GM12878 (cell line): ENCODE results near the gene PREX1. TPM values are rescaled to one million over a fixed set of nuclear protein-coding genes. Genes with fewer than 3 reads are reported as not detected.

Experiments
- ATAC-seq: fragments of 200-7000 bp; cut with Tn5 transposase; 3 replicates; pipeline ENCODE4 v1.9.1; 2020; ENCODE audit warnings: mild to moderate bottlenecking, moderate library complexity
- BruUV-seq: library from RNA; stranded (reverse); fragments of 400-500 nt; replicated peaks from 2 replicates; lab custom pipeline; 2021; lab: Mats Ljungman, UMichigan
- CTCF ChIA-PET: fragments of 300-600 bp; sonication (Branson Sonifier 250); formaldehyde crosslinking; extraction: SDS; loops from one replicate; lab custom pipeline; 2021; ENCODE audit warnings: inconsistent platforms; lab: Yijun Ruan, JAX
- POLR2A ChIA-PET: fragments of 350-600 bp; formaldehyde crosslinking; extraction: SDS; loops from one replicate; lab custom pipeline; 2021; ENCODE audit warnings: inconsistent platforms; lab: Charles Lee
- RAD21 ChIA-PET: fragments of 300-600 bp; sonication (Branson Sonifier 250); formaldehyde crosslinking; loops from one replicate; lab custom pipeline; 2023; ENCODE audit warnings: antibody characterized with exemption; ENCODE audit not compliant: unreplicated experiment; lab: Charles Lee
- SMC1A ChIA-PET: fragments of 300-600 bp; sonication (Branson Sonifier 250); formaldehyde crosslinking; loops from one replicate; lab custom pipeline; 2023; ENCODE audit not compliant: unreplicated experiment, uncharacterized antibody; lab: Charles Lee
- DNase-seq: peaks from one replicate; pipeline ENCODE4 v3.0.0-alpha.2; 2011; ENCODE audit warnings: low read depth, low spot score
- FAIRE-seq: peaks from 3 replicates; lab custom pipeline; 2011; peaks lifted over from hg19 to GRCh38; lab: Jason Lieb, UNC
- H2AFZ ChIP-seq: 2 replicates; pipeline ENCODE4 v1.6.0; 2011; ENCODE audit warnings: low read depth, low read length, control low read depth; ENCODE audit not compliant: control insufficient read depth
- H3K27ac ChIP-seq: 2 replicates; pipeline ENCODE4 v1.5.1; 2011; ENCODE audit warnings: control low read depth; ENCODE audit not compliant: control insufficient read depth, insufficient read depth
- H3K27me3 ChIP-seq, 2 experiments: replicated peaks in 1 of 2; 2 replicates each; pipeline versions ENCODE4 v1.6.0 to v1.6.1; 2011; ENCODE audit warnings: low read length in 1 of 2; ENCODE audit not compliant: control insufficient read depth in 2 of 2, insufficient read depth in 2 of 2
- H3K36me3 ChIP-seq, 2 experiments: 2 replicates each; pipeline ENCODE4 v1.5.1; 2011; ENCODE audit warnings: low read length in 1 of 2; ENCODE audit not compliant: control insufficient read depth in 2 of 2, insufficient read depth in 2 of 2
- H3K4me1 ChIP-seq: 2 replicates; pipeline ENCODE4 v1.6.1; 2011; ENCODE audit warnings: mild to moderate bottlenecking, low read length, moderate library complexity, mixed read lengths; ENCODE audit not compliant: control insufficient read depth, insufficient read depth
- H3K4me2 ChIP-seq: 2 replicates; pipeline ENCODE4 v1.6.0; 2011; ENCODE audit warnings: control low read depth; ENCODE audit not compliant: control insufficient read depth, insufficient read depth
- H3K4me3 ChIP-seq: fragments of 200-600 bp; sonication (generic); 2 replicates; pipeline ENCODE4 v1.5.1; 2016
- H3K79me2 ChIP-seq: 2 replicates; pipeline ENCODE4 v1.6.0; 2011; ENCODE audit warnings: low read length; ENCODE audit not compliant: control insufficient read depth, insufficient read depth
- H3K9ac ChIP-seq: 2 replicates; pipeline ENCODE4 v1.8.0; 2011; ENCODE audit warnings: low read length, control low read depth, mixed read lengths; ENCODE audit not compliant: control insufficient read depth, insufficient read depth
- H3K9me3 ChIP-seq: replicated peaks from 3 replicates; pipeline ENCODE4 v1.5.1; 2011; ENCODE audit warnings: mild to moderate bottlenecking, low read length; ENCODE audit not compliant: control insufficient read depth, insufficient read depth
- H4K20me1 ChIP-seq: 2 replicates; pipeline ENCODE4 v1.6.0; 2011; ENCODE audit not compliant: control insufficient read depth, insufficient read depth
- CEBPB ChIP-seq, 2 experiments: fragments of 150-350 bp in 1 of 2; IDR thresholded peaks; 2 replicates each; pipeline ENCODE4 v1.6.1; 2012 to 2014; ENCODE audit warnings: low read depth in 2 of 2, low read length in 2 of 2, borderline replicate concordance in 1 of 2, inconsistent platforms in 1 of 2
- CREM ChIP-seq: IDR thresholded peaks from 2 replicates; pipeline ENCODE4 v1.6.1; 2014; ENCODE audit warnings: antibody characterized with exemption, low read depth
- RAD21 ChIP-seq: IDR thresholded peaks from 2 replicates; pipeline ENCODE4 v1.6.1; 2011; ENCODE audit warnings: mild to moderate bottlenecking, low read depth, low read length, moderate library complexity; ENCODE audit not compliant: insufficient read depth
- TCF7 ChIP-seq: IDR thresholded peaks from 2 replicates; pipeline ENCODE4 v1.6.1; 2014; ENCODE audit warnings: antibody characterized with exemption, borderline replicate concordance
- ZSCAN29 ChIP-seq: fragments of 450-650 bp; IDR thresholded peaks from 2 replicates; pipeline ENCODE4 v1.6.1; 2017; ENCODE audit warnings: mild to moderate bottlenecking, moderate library complexity
- WGBS: methylation state at CpG from one replicate; pipeline ENCODE4 v1.1.6; 2016; ENCODE audit warnings: low lambda C conversion rate; ENCODE audit not compliant: insufficient replicate concordance, insufficient coverage; ENCODE audit errors: missing lambda C conversion rate; 5-methylcytosine and 5-hydroxymethylcytosine counted together
- in situ Hi-C: fragments of 300-500 bp; cut with MboI; formaldehyde crosslinking; loops from 9 replicates; pipeline ENCODE4 v1.14.3; 2018; ENCODE audit warnings: mixed read lengths
- intact Hi-C: fragments of 100-400 bp; cut with micrococcal nuclease; formaldehyde crosslinking; loops from one replicate; pipeline ENCODE4 v1.14.2; 2022; ENCODE audit not compliant: unreplicated experiment
- polyA plus RNA-seq, 11 experiments: library from polyadenylated mRNA; depleted of rRNA in 4 of 11; unstranded in 6 of 11; stranded (reverse) in 5 of 11; fragments of >200 nt; fragmentation: Nextera tagmentation in 4 of 11; fragmentation: Illumina TruSeq in 1 of 11; extraction: Ambion mirVana in 4 of 11; extraction: Trizol in 1 of 11; gene quantifications; 1 replicate in 1 of 11; 2 replicates in 10 of 11; pipeline versions ENCODE4 v1.2.1 to v1.2.3, GENCODE V29; 2011 to 2016; ENCODE audit warnings: inconsistent platforms in 2 of 11, missing spikeins in 2 of 11, low read depth in 1 of 11
- total RNA-seq, 4 experiments: library from RNA; depleted of rRNA in 3 of 4; stranded (reverse); fragments of >200 nt in 3 of 4; fragmentation: Illumina TruSeq in 1 of 4; extraction: Trizol in 1 of 4; gene quantifications; 2 replicates each; pipeline versions ENCODE4 v1.2.1 to v1.2.3, GENCODE V29; 2013 to 2021
- TF ChIP-seq, protein P1 (sequence below): fragments of 450-650 bp; formaldehyde crosslinking; IDR thresholded peaks from 2 replicates; pipeline ENCODE4 v1.4.0; 2022; ENCODE audit warnings: mild to moderate bottlenecking, moderate library complexity
- TF ChIP-seq, protein P2 (sequence below): fragments of 450-650 bp; formaldehyde crosslinking; IDR thresholded peaks from 2 replicates; pipeline ENCODE4 v1.5.0; 2022; ENCODE audit warnings: mild to moderate bottlenecking, missing genetic modification characterization
- TF ChIP-seq, protein P3 (sequence below): IDR thresholded peaks from 2 replicates; pipeline ENCODE4 v1.6.1; 2011; ENCODE audit warnings: borderline replicate concordance, low read depth, mild to moderate bottlenecking, moderate library complexity, mixed read lengths, low read length; ENCODE audit not compliant: insufficient read depth; ENCODE audit errors: extremely low read length
- TF ChIP-seq, protein P4 (sequence below): fragments of 150-350 bp; IDR thresholded peaks from 2 replicates; pipeline ENCODE4 v1.6.1; 2016; ENCODE audit warnings: low read depth, low read length
- TF ChIP-seq, protein P5 (sequence below): fragments of 450-650 bp; conservative IDR thresholded peaks from 2 replicates; pipeline ENCODE4 v1.6.1; 2017; ENCODE audit warnings: mild to moderate bottlenecking, moderate library complexity

Gene PREX1
- total and polyA plus RNA-seq, 10 of the 15 experiments (the other 5 are each of a cell fraction or from before 2014, with no cell fraction given): 2.6 to 114 (median 38.9) TPM

DNA sequence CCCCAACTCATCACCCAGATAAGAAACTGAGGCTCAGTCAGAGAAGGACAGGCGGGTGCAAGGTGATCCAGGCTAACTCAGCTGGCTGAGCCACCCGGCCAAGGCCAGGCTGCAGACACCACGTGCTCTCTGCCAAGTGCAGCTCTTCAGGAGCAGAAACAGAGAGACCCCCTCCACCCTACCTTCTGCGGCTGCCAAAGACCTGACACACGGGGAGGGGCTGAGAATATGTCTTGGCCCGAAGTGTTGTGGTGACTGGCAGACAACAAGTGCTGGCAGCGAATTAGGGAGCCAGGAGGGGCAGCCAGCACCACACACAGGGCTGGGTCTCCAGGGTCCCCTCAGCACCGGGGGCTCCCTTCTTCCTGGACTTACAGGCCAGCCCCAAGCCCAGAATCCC lies 22.5 kb downstream of the PREX1 start:
- peaks cover 20% of the 10 kb centered on the region; the same call in 2 of the 3 replicates for H3K9me3 ChIP-seq
- no peak overlapping the region for H3K27ac ChIP-seq
- H3K4me2 ChIP-seq: no peak overlapping the region
- CTCF ChIA-PET: no interaction called here
- RAD21 ChIA-PET: no interaction called here
- no peak overlapping the region for H2AFZ ChIP-seq
- peaks cover 98% of the 10 kb centered on the region for H3K79me2 ChIP-seq
- H3K9ac ChIP-seq: no peak overlapping the region
- POLR2A ChIA-PET: interaction anchor here (0.5 kb wide), 1 partner anchor 103 kb away, joined by 5 read pairs; no protein-coding TSS in a partner anchor
- no TSS peak for BruUV-seq
- H3K27me3 ChIP-seq: no peaks in the 10 kb centered on the region
- no peak overlapping the region for H3K4me3 ChIP-seq
- ATAC-seq (no peak), FAIRE-seq (no peak), DNase-seq (no peak)
- intact Hi-C loops: no loop called here
- H3K4me1 ChIP-seq: peaks cover 16% of the 10 kb centered on the region
- peaks cover 16 to 34% of the 10 kb centered on the region in 2 experiments for H3K36me3 ChIP-seq
- WGBS: 99% methylated on average over 8 of the region's 8 CpGs
- SMC1A ChIA-PET: interaction anchor here (0.6 to 2.7 kb wide), 3 partner anchors 9 to 121 kb away, joined by 3 to 8 read pairs (median 4); no protein-coding TSS in a partner anchor
- H4K20me1 ChIP-seq: peaks cover 6% of the 10 kb centered on the region
- in situ Hi-C loops: no loop called here
- TF ChIP-seq, protein P1, sequence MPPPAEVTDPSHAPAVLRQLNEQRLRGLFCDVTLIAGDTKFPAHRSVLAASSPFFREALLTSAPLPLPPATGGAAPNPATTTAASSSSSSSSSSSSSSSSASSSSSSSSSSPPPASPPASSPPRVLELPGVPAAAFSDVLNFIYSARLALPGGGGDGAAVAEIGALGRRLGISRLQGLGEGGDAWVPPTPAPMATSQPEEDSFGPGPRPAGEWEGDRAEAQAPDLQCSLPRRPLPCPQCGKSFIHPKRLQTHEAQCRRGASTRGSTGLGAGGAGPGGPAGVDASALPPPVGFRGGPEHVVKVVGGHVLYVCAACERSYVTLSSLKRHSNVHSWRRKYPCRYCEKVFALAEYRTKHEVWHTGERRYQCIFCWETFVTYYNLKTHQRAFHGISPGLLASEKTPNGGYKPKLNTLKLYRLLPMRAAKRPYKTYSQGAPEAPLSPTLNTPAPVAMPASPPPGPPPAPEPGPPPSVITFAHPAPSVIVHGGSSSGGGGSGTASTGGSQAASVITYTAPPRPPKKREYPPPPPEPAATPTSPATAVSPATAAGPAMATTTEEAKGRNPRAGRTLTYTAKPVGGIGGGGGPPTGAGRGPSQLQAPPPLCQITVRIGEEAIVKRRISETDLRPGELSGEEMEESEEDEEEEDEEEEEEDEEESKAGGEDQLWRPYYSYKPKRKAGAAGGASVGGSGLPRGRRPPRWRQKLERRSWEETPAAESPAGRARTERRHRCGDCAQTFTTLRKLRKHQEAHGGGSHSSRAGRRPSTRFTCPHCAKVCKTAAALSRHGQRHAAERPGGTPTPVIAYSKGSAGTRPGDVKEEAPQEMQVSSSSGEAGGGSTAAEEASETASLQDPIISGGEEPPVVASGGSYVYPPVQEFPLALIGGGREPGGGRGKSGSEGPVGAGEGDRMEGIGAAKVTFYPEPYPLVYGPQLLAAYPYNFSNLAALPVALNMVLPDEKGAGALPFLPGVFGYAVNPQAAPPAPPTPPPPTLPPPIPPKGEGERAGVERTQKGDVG (CRISPR knock-in tag): no peak
- no peak for TF ChIP-seq CEBPB (IDR thresholded peaks at IDR 0.05; ENCODE audit: borderline replicate concordance in 1 of 2, low read depth in 2 of 2, low read length in 2 of 2)
- TF ChIP-seq, protein P2, sequence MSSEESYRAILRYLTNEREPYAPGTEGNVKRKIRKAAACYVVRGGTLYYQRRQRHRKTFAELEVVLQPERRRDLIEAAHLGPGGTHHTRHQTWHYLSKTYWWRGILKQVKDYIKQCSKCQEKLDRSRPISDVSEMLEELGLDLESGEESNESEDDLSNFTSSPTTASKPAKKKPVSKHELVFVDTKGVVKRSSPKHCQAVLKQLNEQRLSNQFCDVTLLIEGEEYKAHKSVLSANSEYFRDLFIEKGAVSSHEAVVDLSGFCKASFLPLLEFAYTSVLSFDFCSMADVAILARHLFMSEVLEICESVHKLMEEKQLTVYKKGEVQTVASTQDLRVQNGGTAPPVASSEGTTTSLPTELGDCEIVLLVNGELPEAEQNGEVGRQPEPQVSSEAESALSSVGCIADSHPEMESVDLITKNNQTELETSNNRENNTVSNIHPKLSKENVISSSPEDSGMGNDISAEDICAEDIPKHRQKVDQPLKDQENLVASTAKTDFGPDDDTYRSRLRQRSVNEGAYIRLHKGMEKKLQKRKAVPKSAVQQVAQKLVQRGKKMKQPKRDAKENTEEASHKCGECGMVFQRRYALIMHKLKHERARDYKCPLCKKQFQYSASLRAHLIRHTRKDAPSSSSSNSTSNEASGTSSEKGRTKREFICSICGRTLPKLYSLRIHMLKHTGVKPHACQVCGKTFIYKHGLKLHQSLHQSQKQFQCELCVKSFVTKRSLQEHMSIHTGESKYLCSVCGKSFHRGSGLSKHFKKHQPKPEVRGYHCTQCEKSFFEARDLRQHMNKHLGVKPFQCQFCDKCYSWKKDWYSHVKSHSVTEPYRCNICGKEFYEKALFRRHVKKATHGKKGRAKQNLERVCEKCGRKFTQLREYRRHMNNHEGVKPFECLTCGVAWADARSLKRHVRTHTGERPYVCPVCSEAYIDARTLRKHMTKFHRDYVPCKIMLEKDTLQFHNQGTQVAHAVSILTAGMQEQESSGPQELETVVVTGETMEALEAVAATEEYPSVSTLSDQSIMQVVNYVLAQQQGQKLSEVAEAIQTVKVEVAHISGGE: no peak
- no peak for TF ChIP-seq ZSCAN29
- no peak for TF ChIP-seq RAD21
- TF ChIP-seq, protein P3, sequence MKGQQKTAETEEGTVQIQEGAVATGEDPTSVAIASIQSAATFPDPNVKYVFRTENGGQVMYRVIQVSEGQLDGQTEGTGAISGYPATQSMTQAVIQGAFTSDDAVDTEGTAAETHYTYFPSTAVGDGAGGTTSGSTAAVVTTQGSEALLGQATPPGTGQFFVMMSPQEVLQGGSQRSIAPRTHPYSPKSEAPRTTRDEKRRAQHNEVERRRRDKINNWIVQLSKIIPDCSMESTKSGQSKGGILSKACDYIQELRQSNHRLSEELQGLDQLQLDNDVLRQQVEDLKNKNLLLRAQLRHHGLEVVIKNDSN: no peak
- no peak for TF ChIP-seq CREM
- TF ChIP-seq, protein P4, sequence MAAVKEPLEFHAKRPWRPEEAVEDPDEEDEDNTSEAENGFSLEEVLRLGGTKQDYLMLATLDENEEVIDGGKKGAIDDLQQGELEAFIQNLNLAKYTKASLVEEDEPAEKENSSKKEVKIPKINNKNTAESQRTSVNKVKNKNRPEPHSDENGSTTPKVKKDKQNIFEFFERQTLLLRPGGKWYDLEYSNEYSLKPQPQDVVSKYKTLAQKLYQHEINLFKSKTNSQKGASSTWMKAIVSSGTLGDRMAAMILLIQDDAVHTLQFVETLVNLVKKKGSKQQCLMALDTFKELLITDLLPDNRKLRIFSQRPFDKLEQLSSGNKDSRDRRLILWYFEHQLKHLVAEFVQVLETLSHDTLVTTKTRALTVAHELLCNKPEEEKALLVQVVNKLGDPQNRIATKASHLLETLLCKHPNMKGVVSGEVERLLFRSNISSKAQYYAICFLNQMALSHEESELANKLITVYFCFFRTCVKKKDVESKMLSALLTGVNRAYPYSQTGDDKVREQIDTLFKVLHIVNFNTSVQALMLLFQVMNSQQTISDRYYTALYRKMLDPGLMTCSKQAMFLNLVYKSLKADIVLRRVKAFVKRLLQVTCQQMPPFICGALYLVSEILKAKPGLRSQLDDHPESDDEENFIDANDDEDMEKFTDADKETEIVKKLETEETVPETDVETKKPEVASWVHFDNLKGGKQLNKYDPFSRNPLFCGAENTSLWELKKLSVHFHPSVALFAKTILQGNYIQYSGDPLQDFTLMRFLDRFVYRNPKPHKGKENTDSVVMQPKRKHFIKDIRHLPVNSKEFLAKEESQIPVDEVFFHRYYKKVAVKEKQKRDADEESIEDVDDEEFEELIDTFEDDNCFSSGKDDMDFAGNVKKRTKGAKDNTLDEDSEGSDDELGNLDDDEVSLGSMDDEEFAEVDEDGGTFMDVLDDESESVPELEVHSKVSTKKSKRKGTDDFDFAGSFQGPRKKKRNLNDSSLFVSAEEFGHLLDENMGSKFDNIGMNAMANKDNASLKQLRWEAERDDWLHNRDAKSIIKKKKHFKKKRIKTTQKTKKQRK: no peak
- TF ChIP-seq TCF7: no peak
- TF ChIP-seq, protein P5, sequence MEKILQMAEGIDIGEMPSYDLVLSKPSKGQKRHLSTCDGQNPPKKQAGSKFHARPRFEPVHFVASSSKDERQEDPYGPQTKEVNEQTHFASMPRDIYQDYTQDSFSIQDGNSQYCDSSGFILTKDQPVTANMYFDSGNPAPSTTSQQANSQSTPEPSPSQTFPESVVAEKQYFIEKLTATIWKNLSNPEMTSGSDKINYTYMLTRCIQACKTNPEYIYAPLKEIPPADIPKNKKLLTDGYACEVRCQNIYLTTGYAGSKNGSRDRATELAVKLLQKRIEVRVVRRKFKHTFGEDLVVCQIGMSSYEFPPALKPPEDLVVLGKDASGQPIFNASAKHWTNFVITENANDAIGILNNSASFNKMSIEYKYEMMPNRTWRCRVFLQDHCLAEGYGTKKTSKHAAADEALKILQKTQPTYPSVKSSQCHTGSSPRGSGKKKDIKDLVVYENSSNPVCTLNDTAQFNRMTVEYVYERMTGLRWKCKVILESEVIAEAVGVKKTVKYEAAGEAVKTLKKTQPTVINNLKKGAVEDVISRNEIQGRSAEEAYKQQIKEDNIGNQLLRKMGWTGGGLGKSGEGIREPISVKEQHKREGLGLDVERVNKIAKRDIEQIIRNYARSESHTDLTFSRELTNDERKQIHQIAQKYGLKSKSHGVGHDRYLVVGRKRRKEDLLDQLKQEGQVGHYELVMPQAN: no peak
